ENCODE results near the gene TTC21A.

DNA sequence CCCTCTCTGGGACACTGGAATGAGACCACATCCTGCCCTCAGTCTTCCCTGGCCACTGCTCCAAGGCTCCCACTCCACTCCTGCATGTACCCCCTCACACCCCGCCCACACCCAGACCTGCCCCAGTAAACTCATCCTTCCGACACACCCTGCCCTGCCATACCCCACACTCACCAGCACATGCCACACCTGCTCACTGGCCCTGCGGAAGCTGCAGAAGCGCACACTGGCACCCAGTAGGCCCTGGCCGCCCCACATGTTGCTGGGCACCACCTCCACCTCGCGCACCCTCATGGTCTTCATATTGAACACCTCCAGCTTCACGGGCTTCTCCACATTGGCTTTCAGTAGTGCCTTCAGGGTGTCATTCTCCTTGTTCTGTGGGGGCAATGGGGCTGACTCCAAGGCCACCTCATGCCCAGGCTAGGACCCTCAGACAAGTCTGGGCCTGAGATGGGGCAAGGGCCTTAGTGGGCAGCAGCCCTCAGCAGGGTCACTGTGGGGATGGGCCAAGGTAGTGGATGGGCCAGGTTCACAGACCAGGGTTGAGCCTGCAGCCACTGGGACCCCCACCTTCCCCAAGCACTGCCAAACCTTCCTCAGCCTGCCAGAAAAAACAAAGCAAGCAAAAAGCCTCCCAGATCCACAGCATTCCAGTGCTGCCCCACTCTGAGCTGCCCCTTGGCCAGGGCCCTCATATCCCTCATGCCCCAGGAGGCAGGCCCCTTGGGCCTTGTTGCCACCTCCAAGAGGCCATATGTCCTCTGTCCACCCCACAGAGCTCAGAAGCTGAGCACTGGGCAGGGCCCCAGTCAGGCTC lies 4.8 kb upstream of the TTC21A start:
- TF ChIP-seq, protein P1, sequence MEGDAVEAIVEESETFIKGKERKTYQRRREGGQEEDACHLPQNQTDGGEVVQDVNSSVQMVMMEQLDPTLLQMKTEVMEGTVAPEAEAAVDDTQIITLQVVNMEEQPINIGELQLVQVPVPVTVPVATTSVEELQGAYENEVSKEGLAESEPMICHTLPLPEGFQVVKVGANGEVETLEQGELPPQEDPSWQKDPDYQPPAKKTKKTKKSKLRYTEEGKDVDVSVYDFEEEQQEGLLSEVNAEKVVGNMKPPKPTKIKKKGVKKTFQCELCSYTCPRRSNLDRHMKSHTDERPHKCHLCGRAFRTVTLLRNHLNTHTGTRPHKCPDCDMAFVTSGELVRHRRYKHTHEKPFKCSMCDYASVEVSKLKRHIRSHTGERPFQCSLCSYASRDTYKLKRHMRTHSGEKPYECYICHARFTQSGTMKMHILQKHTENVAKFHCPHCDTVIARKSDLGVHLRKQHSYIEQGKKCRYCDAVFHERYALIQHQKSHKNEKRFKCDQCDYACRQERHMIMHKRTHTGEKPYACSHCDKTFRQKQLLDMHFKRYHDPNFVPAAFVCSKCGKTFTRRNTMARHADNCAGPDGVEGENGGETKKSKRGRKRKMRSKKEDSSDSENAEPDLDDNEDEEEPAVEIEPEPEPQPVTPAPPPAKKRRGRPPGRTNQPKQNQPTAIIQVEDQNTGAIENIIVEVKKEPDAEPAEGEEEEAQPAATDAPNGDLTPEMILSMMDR (IDR thresholded peaks at IDR 0.05; ENCODE audit: insufficient read depth, low read depth, low read length) = no peak
- no peak for TF ChIP-seq EZH2 (IDR thresholded peaks at IDR 0.05; ENCODE audit: insufficient read depth, low read length)

Data from astrocyte (in vitro differentiated cells and primary cell).